H1 (cell line): Measurements from ENCODE around the gene RALGAPB. TPM values are rescaled to one million over a fixed set of nuclear protein-coding genes. Genes with fewer than 3 reads are reported as not detected.

Experiments used
- CTCF ChIA-PET: fragments of 300-600 bp; sonication (Branson Sonifier 250); formaldehyde crosslinking; loops from one replicate; lab custom pipeline; 2021; ENCODE audit not compliant: partially characterized antibody; lab: Charles Lee
- POLR2A ChIA-PET: fragments of 300-600 bp; sonication (Branson Sonifier 250); formaldehyde crosslinking; loops from one replicate; lab custom pipeline; 2021; ENCODE audit warnings: inconsistent platforms; ENCODE audit not compliant: partially characterized antibody; lab: Charles Lee
- DNase-seq, 2 experiments: peaks; one replicate each; pipeline versions ENCODE4 v3.0.0 to v3.0.0-alpha.2; 2010 to 2022; ENCODE audit warnings: low spot score in 2 of 2, low read depth in 1 of 2, mixed read lengths in 1 of 2
- FAIRE-seq: peaks from 2 replicates; lab custom pipeline; 2011; peaks lifted over from hg19 to GRCh38; lab: Jason Lieb, UNC
- H2AFZ ChIP-seq: 2 replicates; pipeline ENCODE4 v1.8.1; 2012; ENCODE audit warnings: low read length, inconsistent platforms
- H2AK5ac ChIP-seq: 2 replicates; pipeline ENCODE4 v1.6.1; 2013; ENCODE audit warnings: low read depth, low read length
- H2BK120ac ChIP-seq: replicated peaks from 2 replicates; pipeline ENCODE3; 2013; ENCODE audit warnings: low read depth, low read length, inconsistent platforms
- H2BK12ac ChIP-seq: 2 replicates; pipeline ENCODE4 v1.6.1; 2013; ENCODE audit warnings: low read depth, low read length
- H2BK15ac ChIP-seq: 2 replicates; pipeline ENCODE4 v1.6.1; 2013; ENCODE audit warnings: low read length
- H2BK20ac ChIP-seq: 2 replicates; pipeline ENCODE4 v1.6.1; 2013; ENCODE audit warnings: low read length
- H2BK5ac ChIP-seq: 2 replicates; pipeline ENCODE4 v1.6.1; 2013; ENCODE audit warnings: low read depth, low read length
- H3K14ac ChIP-seq: 2 replicates; pipeline ENCODE4 v1.6.1; 2013; ENCODE audit warnings: inconsistent platforms; ENCODE audit not compliant: insufficient read length
- H3K18ac ChIP-seq: 2 replicates; pipeline ENCODE4 v1.6.1; 2013; ENCODE audit warnings: low read length; ENCODE audit errors: extremely low read depth
- H3K23ac ChIP-seq: 2 replicates; pipeline ENCODE4 v1.6.1; 2013; ENCODE audit warnings: inconsistent platforms; ENCODE audit not compliant: insufficient read length
- H3K23me2 ChIP-seq: 2 replicates; pipeline ENCODE4 v1.6.1; 2013; ENCODE audit warnings: low read depth, low read length
- H3K27ac ChIP-seq: 2 replicates; pipeline ENCODE4 v1.6.1; 2011; ENCODE audit warnings: low read depth, low read length, inconsistent platforms
- H3K27me3 ChIP-seq, 4 experiments: replicated peaks in 1 of 4; 1 replicate in 1 of 4; 2 replicates in 3 of 4; pipeline versions ENCODE4 v1.6.1 to v1.8.1; 2011 to 2013; ENCODE audit warnings: low read length in 3 of 4, mild to moderate bottlenecking in 3 of 4, inconsistent platforms in 2 of 4, mixed read lengths in 2 of 4, moderate library complexity in 1 of 4; ENCODE audit not compliant: control insufficient read depth in 3 of 4, insufficient read depth in 3 of 4; ENCODE audit errors: extremely low read depth in 1 of 4
- H3K36me3 ChIP-seq, 4 experiments: 2 replicates each; pipeline versions ENCODE4 v1.6.1 to v1.8.1; 2011 to 2013; ENCODE audit warnings: mild to moderate bottlenecking in 4 of 4, low read length in 3 of 4, moderate library complexity in 2 of 4, control low read depth in 1 of 4, inconsistent platforms in 1 of 4; ENCODE audit not compliant: insufficient read depth in 4 of 4, control insufficient read depth in 2 of 4
- H3K4ac ChIP-seq: replicated peaks from 2 replicates; pipeline ENCODE3; 2013; ENCODE audit warnings: low read length, low read depth, mixed read lengths, inconsistent platforms; ENCODE audit not compliant: insufficient read length
- H3K4me1 ChIP-seq, 4 experiments: replicated peaks in 1 of 4; 1 replicate in 1 of 4; 2 replicates in 3 of 4; pipeline versions ENCODE4 v1.6.1 to v1.8.1; 2011 to 2013; ENCODE audit warnings: low read length in 3 of 4, inconsistent platforms in 2 of 4, mixed read lengths in 1 of 4; ENCODE audit not compliant: insufficient read depth in 4 of 4, control insufficient read depth in 3 of 4
- H3K4me2 ChIP-seq, 2 experiments: 2 replicates each; pipeline versions ENCODE4 v1.6.1 to v1.8.1; 2011 to 2013; ENCODE audit warnings: low read depth in 2 of 2, low read length in 2 of 2, control low read depth in 1 of 2, inconsistent platforms in 1 of 2, mild to moderate bottlenecking in 1 of 2; ENCODE audit not compliant: insufficient read depth in 1 of 2
- H3K4me3 ChIP-seq, 4 experiments: fragments of 200-600, 300-600 bp in 1 of 4; sonication (generic), shearing (Covaris generic), sonication (Bioruptor Twin) in 1 of 4; 2 replicates each; pipeline versions ENCODE4 v1.5.1 to v1.8.1; 2011 to 2016; ENCODE audit warnings: low read length in 4 of 4, low read depth in 3 of 4, control low read depth in 2 of 4, inconsistent platforms in 2 of 4, mild to moderate bottlenecking in 2 of 4, mixed read lengths in 1 of 4, moderate library complexity in 1 of 4; ENCODE audit not compliant: insufficient read depth in 2 of 4; ENCODE audit errors: extremely low read depth in 1 of 4
- H3K56ac ChIP-seq: replicated peaks from 2 replicates; pipeline ENCODE3; 2013; ENCODE audit warnings: low read depth, mild to moderate bottlenecking, mixed read lengths, low read length, inconsistent platforms; ENCODE audit not compliant: insufficient read length
- H3K79me1 ChIP-seq: 2 replicates; pipeline ENCODE4 v1.6.1; 2013; ENCODE audit warnings: low read depth, low read length, control low read depth
- H3K79me2 ChIP-seq, 2 experiments: 2 replicates each; pipeline versions ENCODE4 v1.6.1 to v1.8.1; 2012 to 2013; ENCODE audit warnings: low read length in 2 of 2, mild to moderate bottlenecking in 2 of 2, inconsistent platforms in 1 of 2; ENCODE audit not compliant: insufficient read depth in 2 of 2, control insufficient read depth in 1 of 2
- H3K9ac ChIP-seq, 4 experiments: replicated peaks in 1 of 4; 1 replicate in 1 of 4; 2 replicates in 3 of 4; pipeline versions ENCODE4 v1.6.1 to v1.8.1; 2011 to 2013; ENCODE audit warnings: low read depth in 3 of 4, low read length in 3 of 4, control low read depth in 2 of 4, mild to moderate bottlenecking in 2 of 4, moderate library complexity in 2 of 4, inconsistent platforms in 1 of 4; ENCODE audit errors: extremely low read depth in 1 of 4
- H3K9me3 ChIP-seq, 2 experiments: 2 replicates each; pipeline versions ENCODE4 v1.6.1 to v1.8.1; 2012 to 2013; ENCODE audit warnings: mild to moderate bottlenecking in 2 of 2, moderate library complexity in 2 of 2, control low read depth in 1 of 2, inconsistent platforms in 1 of 2, low read depth in 1 of 2, low read length in 1 of 2, mixed read lengths in 1 of 2; ENCODE audit not compliant: insufficient read depth in 2 of 2
- H4K20me1 ChIP-seq, 2 experiments: replicated peaks in 1 of 2; 2 replicates each; pipeline versions ENCODE3 to v1.8.1; 2011 to 2013; ENCODE audit warnings: inconsistent platforms in 2 of 2, low read length in 2 of 2, mild to moderate bottlenecking in 1 of 2; ENCODE audit not compliant: insufficient read depth in 2 of 2, control insufficient read depth in 1 of 2
- H4K5ac ChIP-seq: 2 replicates; pipeline ENCODE4 v1.6.1; 2013; ENCODE audit warnings: low read length, low read depth, mixed read lengths, inconsistent platforms; ENCODE audit not compliant: insufficient read length
- H4K8ac ChIP-seq: 2 replicates; pipeline ENCODE4 v1.8.0; 2013; ENCODE audit warnings: mild to moderate bottlenecking, moderate library complexity, low read length, inconsistent platforms; ENCODE audit not compliant: insufficient read depth; ENCODE audit errors: extremely low read depth
- H4K91ac ChIP-seq: replicated peaks from 2 replicates; pipeline ENCODE3; 2013; ENCODE audit warnings: low read length, mixed read lengths, inconsistent platforms; ENCODE audit not compliant: insufficient read length
- BCL11A ChIP-seq, 2 experiments: IDR thresholded peaks; one replicate each; pipeline ENCODE4 v1.6.1; 2011; ENCODE audit warnings: low read depth in 2 of 2, low read length in 2 of 2, mild to moderate bottlenecking in 2 of 2
- BRCA1 ChIP-seq: IDR thresholded peaks from 2 replicates; pipeline ENCODE4 v1.6.1; 2012; ENCODE audit warnings: low read depth, low read length, improper control_type of control experiment
- CREB1 ChIP-seq: IDR thresholded peaks from 2 replicates; pipeline ENCODE4 v1.6.1; 2012; ENCODE audit warnings: inconsistent platforms
- EGR1 ChIP-seq: IDR thresholded peaks from 2 replicates; pipeline ENCODE4 v1.6.1; 2011; ENCODE audit warnings: low read depth, low read length, borderline replicate concordance
- HDAC2 ChIP-seq, 2 experiments: fragments of 300-600 bp in 1 of 2; sonication (generic) in 1 of 2; IDR thresholded peaks; 2 replicates each; pipeline ENCODE4 v1.6.1; 2011 to 2012; ENCODE audit warnings: low read depth in 2 of 2, low read length in 2 of 2, mild to moderate bottlenecking in 2 of 2, moderate library complexity in 2 of 2, borderline replicate concordance in 1 of 2, inconsistent platforms in 1 of 2
- HDAC6 ChIP-seq: IDR thresholded peaks from one replicate; pipeline ENCODE4 v1.7.1; 2012; ENCODE audit warnings: low read depth, mild to moderate bottlenecking, inconsistent platforms, low read length, moderate library complexity
- KDM1A ChIP-seq: fragments of 200-600, 300-600 bp; sonication (generic); IDR thresholded peaks from 2 replicates; pipeline ENCODE4 v1.7.1; 2016; ENCODE audit warnings: mild to moderate bottlenecking, low read length, borderline replicate concordance
- MAFK ChIP-seq: IDR thresholded peaks from 2 replicates; pipeline ENCODE4 v1.6.1; 2012; ENCODE audit warnings: low read depth, mild to moderate bottlenecking, improper control_type of control experiment, low read length
- PHF8 ChIP-seq: fragments of 200-600 bp; sonication (generic); conservative IDR thresholded peaks from 2 replicates; pipeline ENCODE4 v1.7.1; 2012; ENCODE audit warnings: low read depth, mild to moderate bottlenecking, inconsistent platforms, low read length, moderate library complexity
- POLR2A ChIP-seq, 2 experiments: IDR thresholded peaks; 1 replicate in 1 of 2; 2 replicates in 1 of 2; pipeline ENCODE4 v1.6.1; 2011; ENCODE audit warnings: low read depth in 2 of 2, low read length in 2 of 2, mild to moderate bottlenecking in 2 of 2; ENCODE audit errors: control extremely low read depth in 1 of 2
- POLR2AphosphoS5 ChIP-seq: IDR thresholded peaks from 2 replicates; pipeline ENCODE4 v1.6.1; 2011; ENCODE audit warnings: low read depth, low read length
- SP4 ChIP-seq: IDR thresholded peaks from 2 replicates; pipeline ENCODE4 v1.6.1; 2012; ENCODE audit warnings: low read length, inconsistent platforms
- SUZ12 ChIP-seq: fragments of 200-600 bp; sonication (generic); IDR thresholded peaks from 2 replicates; pipeline ENCODE4 v1.6.1; 2012; ENCODE audit warnings: mild to moderate bottlenecking, inconsistent platforms, low read length, moderate library complexity, mixed read lengths
- WGBS, 2 experiments: shearing (Covaris generic) in 1 of 2; methylation state at CpG; one replicate each; pipeline versions ENCODE4 v1.1.6 to v1.1.7; 2013 to 2015; ENCODE audit warnings: low lambda C conversion rate in 2 of 2, mixed read lengths in 2 of 2, inconsistent platforms in 1 of 2, low coverage in 1 of 2, missing lambda C conversion rate in 1 of 2; ENCODE audit not compliant: insufficient replicate concordance in 2 of 2, insufficient coverage in 1 of 2, insufficient read length in 1 of 2; ENCODE audit errors: extremely low coverage in 1 of 2, missing lambda C conversion rate in 1 of 2; 5-methylcytosine and 5-hydroxymethylcytosine counted together
- polyA plus RNA-seq, 7 experiments: library from polyadenylated mRNA; depleted of rRNA in 3 of 7; stranded (reverse) in 5 of 7; unstranded in 2 of 7; fragments of >200 nt in 5 of 7; fragments of 200-250 nt in 2 of 7; gene quantifications; 1 replicate in 5 of 7; 2 replicates in 1 of 7; 4 replicates in 1 of 7; pipeline versions ENCODE4 v1.2.1 to v1.2.3, GENCODE V29; 2011 to 2013; ENCODE audit warnings: missing spikeins in 2 of 7, mixed read lengths in 2 of 7
- total RNA-seq: library from RNA; stranded (reverse); fragmentation: NEBNext Ultra II Directional; extraction: Animal tissue kit (Norgen Biotek cat#: 25700); gene quantifications from 2 replicates; pipeline ENCODE4 v1.2.1, GENCODE V29; 2021
- TF ChIP-seq, protein P1 (sequence below): IDR thresholded peaks from 2 replicates; pipeline ENCODE4 v1.6.1; 2012; ENCODE audit warnings: inconsistent platforms

The RALGAPB gene
- total and polyA plus RNA-seq, 2 of the 8 experiments (the other 6 are each of a cell fraction or from before 2014, with no cell fraction given), result 10.6 to 35.1 TPM

DNA sequence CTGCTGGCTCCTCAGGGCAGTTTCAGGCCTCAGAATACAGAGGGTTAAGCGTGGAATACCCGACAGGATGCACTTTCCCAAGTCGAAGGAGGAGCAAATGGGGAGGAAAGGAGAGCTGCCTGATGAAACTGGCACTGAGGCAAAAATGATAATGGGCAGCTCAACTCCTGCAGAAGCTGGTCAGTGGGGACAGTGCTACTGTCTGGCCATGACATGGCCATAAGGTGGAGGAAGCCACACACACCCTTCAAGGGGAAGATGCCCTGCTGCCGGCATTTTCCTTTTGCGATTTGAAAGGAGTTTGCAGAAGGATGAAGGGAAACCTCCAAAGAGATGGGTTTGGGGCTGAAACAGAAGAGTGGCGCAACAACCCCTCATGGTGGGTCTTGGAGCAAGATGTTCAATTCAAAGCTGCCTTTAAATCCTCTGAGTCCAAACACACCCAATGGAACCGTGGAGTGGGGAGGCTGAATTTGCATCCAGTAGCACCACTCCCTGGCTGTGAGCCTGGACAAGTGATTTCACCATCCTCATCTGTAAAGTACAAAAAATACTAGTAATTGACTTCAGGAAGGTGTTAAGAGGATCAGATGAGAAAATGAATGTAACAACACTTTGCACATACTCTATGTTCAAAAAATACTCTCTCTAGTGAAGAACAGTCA lies 111.6 kb downstream of the RALGAPB start:
- Histone ChIP-seq H3K23me2 (no peaks in the 10 kb centered on the region), H3K18ac (no peak overlapping the region), H4K91ac (no peak overlapping the region), H3K27me3 (no peaks in the 10 kb centered on the region), H3K4ac (no peak overlapping the region), H3K4me2 (no peak overlapping the region), H3K9ac (no peak overlapping the region), H4K8ac (no peak overlapping the region), H4K5ac (no peak overlapping the region), H3K56ac (no peak overlapping the region), H3K27ac (no peak overlapping the region), H2BK12ac (no peak overlapping the region), H3K4me1 (peaks cover 0 to 4% (median under 1%) of the 10 kb centered on the region in 4 experiments; a peak in 2 of 7 replicates), H3K4me3 (no peak overlapping the region), H3K79me1 (no peaks in the 10 kb centered on the region), H2AFZ (0 out of 2 replicates have a peak overlapping the region, but pooled peaks have one; percentile 27), H3K36me3 (no peaks in the 10 kb centered on the region), H3K23ac (no peak overlapping the region), H2BK20ac (no peak overlapping the region), H4K20me1 (no peaks in the 10 kb centered on the region), H2BK120ac (no peak overlapping the region), H3K79me2 (no peaks in the 10 kb centered on the region), H2AK5ac (no peak overlapping the region), H3K14ac (no peak overlapping the region), H2BK15ac (no peak overlapping the region), H2BK5ac (no peak overlapping the region), H3K9me3 (no peaks in the 10 kb centered on the region)
- no peak for DNase-seq
- FAIRE-seq, result no peak
- CTCF ChIA-PET, result interaction anchor here (0.6 kb wide), 1 partner anchor 276 kb away, joined by 3 read pairs; no protein-coding TSS in a partner anchor
- POLR2A ChIA-PET, result interaction anchor here (1.0 kb wide), 1 partner anchor 15 kb away, joined by 3 read pairs; no protein-coding TSS in a partner anchor
- WGBS, 2 experiments, result 69% methylated on average over 7 of the region's 7 CpGs; no CpG with 5 or more reads in 1 of the 2 experiments
- TF ChIP-seq POLR2AphosphoS5 (no peak), CREB1 (no peak), EGR1 (no peak), KDM1A (no peak), MAFK (no peak), POLR2A (IDR thresholded peaks at IDR 0.05; ENCODE audit: control extremely low read depth in 1 of 2, low read depth in 2 of 2, low read length in 2 of 2) (no peak), BCL11A (IDR thresholded peaks at IDR 0.05; ENCODE audit: low read depth in 2 of 2, low read length in 2 of 2) (no peak), PHF8 (no peak), SP4 (no peak), HDAC2 (IDR thresholded peaks at IDR 0.05; ENCODE audit: borderline replicate concordance in 1 of 2, low read depth in 2 of 2, low read length in 2 of 2) (no peak), HDAC6 (no peak), SUZ12 (no peak), BRCA1 (no peak)
- TF ChIP-seq, protein P1, sequence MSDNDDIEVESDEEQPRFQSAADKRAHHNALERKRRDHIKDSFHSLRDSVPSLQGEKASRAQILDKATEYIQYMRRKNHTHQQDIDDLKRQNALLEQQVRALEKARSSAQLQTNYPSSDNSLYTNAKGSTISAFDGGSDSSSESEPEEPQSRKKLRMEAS, result no peak
